ENCODE data around the gene POLRMT. TPM values are rescaled to one million over a fixed set of nuclear protein-coding genes. Genes with fewer than 3 reads are reported as not detected.

Gene POLRMT
- total RNA-seq, 1 experiment from 2014 or later, result 40.9 TPM

DNA sequence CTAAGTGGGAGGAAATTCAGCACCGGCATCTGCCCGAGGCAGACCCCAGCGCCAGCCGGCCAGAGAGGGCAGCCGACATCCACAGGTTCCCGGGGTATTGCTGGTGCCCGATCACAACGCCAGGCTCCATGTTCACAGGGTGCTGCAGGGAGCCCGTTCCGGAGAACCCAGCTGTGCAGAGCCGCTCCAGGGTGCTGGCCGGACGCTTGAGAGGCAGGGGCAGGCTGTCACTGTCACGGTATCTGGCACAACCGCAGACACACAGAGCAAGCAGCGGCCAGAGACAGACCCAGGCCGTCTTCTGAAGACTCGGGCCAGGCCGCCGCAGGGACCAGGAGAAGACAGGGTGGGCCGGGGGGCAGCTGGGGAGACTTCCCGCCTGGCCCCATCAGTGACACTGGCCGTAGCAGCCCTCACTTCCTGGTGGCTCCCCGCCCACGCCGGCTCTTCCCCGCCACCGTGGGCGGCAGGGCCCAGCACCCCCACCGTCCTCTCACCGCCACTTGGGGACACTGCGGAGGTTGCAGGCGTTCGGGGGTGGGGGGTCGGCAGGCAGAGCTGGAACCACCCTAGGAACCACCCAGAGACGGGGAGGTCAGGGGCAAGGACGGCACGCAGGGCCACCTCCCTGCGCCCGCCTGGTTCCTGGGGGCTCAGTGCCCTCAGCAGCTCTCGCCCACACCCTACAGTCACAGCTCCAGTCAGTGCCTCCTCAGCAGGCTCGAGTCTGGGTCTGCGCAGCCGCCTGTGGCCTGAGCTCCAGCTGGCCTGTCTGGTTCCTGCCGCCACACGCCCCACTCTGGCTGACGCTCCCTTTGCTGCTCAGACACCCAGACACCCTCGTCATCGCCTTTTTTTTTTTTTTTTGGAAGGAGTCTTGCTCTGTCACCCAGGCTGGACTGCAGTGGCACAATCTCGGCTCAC, 25.8 kb upstream of the POLRMT start:
- intact Hi-C loops (cut with micrococcal nuclease), result loop anchor here (2.0 kb wide), 1 partner anchor 26 kb away; the partner anchor contains the start of gene POLRMT
- TF ChIP-seq, protein P1, sequence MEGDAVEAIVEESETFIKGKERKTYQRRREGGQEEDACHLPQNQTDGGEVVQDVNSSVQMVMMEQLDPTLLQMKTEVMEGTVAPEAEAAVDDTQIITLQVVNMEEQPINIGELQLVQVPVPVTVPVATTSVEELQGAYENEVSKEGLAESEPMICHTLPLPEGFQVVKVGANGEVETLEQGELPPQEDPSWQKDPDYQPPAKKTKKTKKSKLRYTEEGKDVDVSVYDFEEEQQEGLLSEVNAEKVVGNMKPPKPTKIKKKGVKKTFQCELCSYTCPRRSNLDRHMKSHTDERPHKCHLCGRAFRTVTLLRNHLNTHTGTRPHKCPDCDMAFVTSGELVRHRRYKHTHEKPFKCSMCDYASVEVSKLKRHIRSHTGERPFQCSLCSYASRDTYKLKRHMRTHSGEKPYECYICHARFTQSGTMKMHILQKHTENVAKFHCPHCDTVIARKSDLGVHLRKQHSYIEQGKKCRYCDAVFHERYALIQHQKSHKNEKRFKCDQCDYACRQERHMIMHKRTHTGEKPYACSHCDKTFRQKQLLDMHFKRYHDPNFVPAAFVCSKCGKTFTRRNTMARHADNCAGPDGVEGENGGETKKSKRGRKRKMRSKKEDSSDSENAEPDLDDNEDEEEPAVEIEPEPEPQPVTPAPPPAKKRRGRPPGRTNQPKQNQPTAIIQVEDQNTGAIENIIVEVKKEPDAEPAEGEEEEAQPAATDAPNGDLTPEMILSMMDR (IDR thresholded peaks at IDR 0.05; ENCODE audit: unreplicated experiment), result no peak
- ChIA-PET POLR2A (interaction anchor here (0.6 to 3.3 kb wide), 6 partner anchors 17 to 641 kb away, joined by 3 to 33 read pairs (median 4); partner anchors contain the start of genes CDC34, FSTL3 and POLRMT), CTCF (interaction anchor here (0.6 kb wide), 1 partner anchor 362 kb away, joined by 4 read pairs; the partner anchor contains the start of gene RNU6-2)
- H3K9me3 Mint-ChIP-seq (ENCODE audit: unreplicated experiment), result no peaks in the 10 kb centered on the region
- H3K27me3 Mint-ChIP-seq (ENCODE audit: insufficient read depth, unreplicated experiment), result no peaks in the 10 kb centered on the region
- H3K27ac Mint-ChIP-seq (ENCODE audit: low read depth, unreplicated experiment), result peak overlapping the region; percentile 88
- peak overlapping the region; percentile 87 for H3K4me3 Mint-ChIP-seq (ENCODE audit: unreplicated experiment)
- no peak for DNase-seq (ENCODE audit: unreplicated experiment)
- peaks cover 23% of the 10 kb centered on the region for H3K4me1 Mint-ChIP-seq (ENCODE audit: insufficient read depth, unreplicated experiment)
- BruUV-seq (replicated peaks), result no TSS peak
- H3K36me3 Mint-ChIP-seq (ENCODE audit: insufficient read depth, unreplicated experiment), result peaks cover 19% of the 10 kb centered on the region

DNA sequence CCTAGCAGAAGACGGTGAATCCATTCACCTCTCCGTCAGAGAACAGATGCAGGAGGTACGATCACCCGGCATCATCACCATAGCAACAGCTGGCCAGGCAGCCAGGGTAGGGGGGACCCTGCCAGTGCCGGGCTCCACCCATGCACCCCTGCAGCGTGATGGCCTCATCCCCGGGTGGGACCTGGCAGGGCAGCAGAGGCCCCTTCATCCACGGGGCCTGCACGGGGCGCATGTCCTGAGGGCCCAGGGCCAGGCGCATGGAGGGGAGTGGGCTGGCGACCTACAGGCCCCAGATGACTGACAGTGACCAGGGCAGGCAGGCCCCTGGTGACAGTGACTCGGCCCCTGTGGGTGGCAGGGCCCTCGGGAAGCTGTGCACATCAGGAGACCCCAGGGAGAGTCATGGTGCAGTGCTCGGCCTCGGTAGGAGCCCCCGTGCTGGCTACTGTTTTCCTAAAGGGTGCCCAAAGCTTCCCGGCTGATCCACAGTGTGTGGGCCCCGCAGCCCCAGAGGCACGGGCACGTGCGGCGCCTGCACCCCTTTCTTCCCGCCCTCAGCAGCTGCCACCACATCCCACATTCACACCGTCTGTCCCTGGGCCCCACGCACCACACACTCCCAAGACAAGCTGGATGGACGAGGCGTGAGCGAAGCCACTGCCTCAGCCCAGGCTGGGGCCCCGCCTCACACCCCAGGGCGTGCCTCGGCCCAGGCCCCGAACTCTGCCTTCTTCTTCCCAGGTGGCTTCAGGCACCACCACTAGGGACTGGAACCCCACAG, 24.9 kb upstream of the POLRMT start:
- Mint-ChIP-seq H3K27ac (ENCODE audit: low read depth, unreplicated experiment) (no peak overlapping the region), H3K4me1 (ENCODE audit: insufficient read depth, unreplicated experiment) (peaks cover 18% of the 10 kb centered on the region), H3K27me3 (ENCODE audit: insufficient read depth, unreplicated experiment) (no peaks in the 10 kb centered on the region), H3K9me3 (ENCODE audit: unreplicated experiment) (no peaks in the 10 kb centered on the region), H3K4me3 (ENCODE audit: unreplicated experiment) (no peak overlapping the region), H3K36me3 (ENCODE audit: insufficient read depth, unreplicated experiment) (peaks cover 28% of the 10 kb centered on the region)
- TF ChIP-seq, protein P1 (IDR thresholded peaks at IDR 0.05; ENCODE audit: unreplicated experiment), result no peak
- no TSS peak for BruUV-seq (replicated peaks)
- intact Hi-C loops (cut with micrococcal nuclease), result loop anchor here (2.0 kb wide), 1 partner anchor 25 kb away; the partner anchor contains the start of gene POLRMT
- ChIA-PET CTCF (no interaction called here), POLR2A (no interaction called here)
- DNase-seq (ENCODE audit: unreplicated experiment), result no peak

DNA sequence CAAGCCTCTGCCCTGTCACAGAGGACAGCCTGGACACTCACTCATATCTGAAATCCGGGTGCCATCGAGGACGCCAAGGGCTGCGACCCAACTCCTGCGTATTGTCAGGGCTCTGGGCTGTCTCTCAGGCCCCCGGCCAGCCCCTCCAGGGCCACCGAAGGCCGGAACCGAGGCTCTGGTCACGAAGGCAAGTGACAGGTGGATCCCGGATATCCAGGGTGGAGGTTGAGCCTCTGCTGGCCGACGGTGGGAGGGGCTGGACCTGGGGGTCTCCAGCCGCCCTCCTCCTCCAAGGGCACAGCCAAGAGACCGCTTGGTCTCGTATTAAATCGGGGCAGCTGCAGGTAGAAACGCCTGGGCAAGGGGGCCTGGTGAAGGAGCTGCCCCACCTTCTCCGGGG, 24.3 kb upstream of the POLRMT start:
- ChIA-PET POLR2A (no interaction called here), CTCF (interaction anchor here (0.6 kb wide), 1 partner anchor 35 kb away, joined by 3 read pairs; no protein-coding TSS in a partner anchor)
- Mint-ChIP-seq H3K4me1 (ENCODE audit: insufficient read depth, unreplicated experiment) (peaks cover 18% of the 10 kb centered on the region), H3K27me3 (ENCODE audit: insufficient read depth, unreplicated experiment) (no peaks in the 10 kb centered on the region), H3K36me3 (ENCODE audit: insufficient read depth, unreplicated experiment) (peaks cover 33% of the 10 kb centered on the region), H3K27ac (ENCODE audit: low read depth, unreplicated experiment) (no peak overlapping the region), H3K9me3 (ENCODE audit: unreplicated experiment) (no peaks in the 10 kb centered on the region), H3K4me3 (ENCODE audit: unreplicated experiment) (no peak overlapping the region)
- BruUV-seq (replicated peaks), result no TSS peak
- DNase-seq (ENCODE audit: unreplicated experiment), result no peak
- intact Hi-C loops (cut with micrococcal nuclease), result loop anchor here (2.0 kb wide), 1 partner anchor 25 kb away; the partner anchor contains the start of gene POLRMT
- TF ChIP-seq, protein P1 (IDR thresholded peaks at IDR 0.05; ENCODE audit: unreplicated experiment), result no peak
